Colon (tissue), 2 donors: ENCODE data around the gene ZBTB7C.

Experiments used
- FAIRE-seq: peaks from 2 replicates; lab custom pipeline; 2012; peaks lifted over from hg19 to GRCh38; lab: Jason Lieb, UNC
- donor health status: control.
- donor health status: control.

Gene ZBTB7C

GRCh38 chr18:48055351-48055750, 353.8 kb downstream of the ZBTB7C start:
- no peak for FAIRE-seq

GRCh38 chr18:48053881-48054816, 355.0 kb downstream of the ZBTB7C start:
- no peak for FAIRE-seq

- no peak for FAIRE-seq
These were observed 356.3 kb downstream of the ZBTB7C start for GRCh38 chr18:48052842-48053241.

- FAIRE-seq = no peak
These were observed 357.0 kb downstream of the ZBTB7C start for GRCh38 chr18:48051945-48052840.

GRCh38 chr18:48050176-48050575, 359.0 kb downstream of the ZBTB7C start:
- FAIRE-seq = no peak

GRCh38 chr18:48049757-48050156, 359.4 kb downstream of the ZBTB7C start:
- FAIRE-seq = no peak

GRCh38 chr18:48048251-48048650, 360.9 kb downstream of the ZBTB7C start:
- no peak for FAIRE-seq

GRCh38 chr18:48046843-48047242, 362.3 kb downstream of the ZBTB7C start:
- FAIRE-seq = no peak

- FAIRE-seq = no peak
These were observed 363.4 kb downstream of the ZBTB7C start for GRCh38 chr18:48045744-48046143.

GRCh38 chr18:48044944-48045343, 364.2 kb downstream of the ZBTB7C start:
- FAIRE-seq = no peak

GRCh38 chr18:48043166-48043565, 366.0 kb downstream of the ZBTB7C start:
- no peak for FAIRE-seq

- no peak for FAIRE-seq
These were observed 366.8 kb downstream of the ZBTB7C start for GRCh38 chr18:48042431-48042830.

- FAIRE-seq = no peak
These were observed 368.6 kb downstream of the ZBTB7C start for GRCh38 chr18:48040457-48041110.

- FAIRE-seq = no peak
These were observed 369.4 kb downstream of the ZBTB7C start for GRCh38 chr18:48039769-48040215.

GRCh38 chr18:48038636-48039035, 370.5 kb downstream of the ZBTB7C start:
- FAIRE-seq = no peak

GRCh38 chr18:48037481-48038271, 371.5 kb downstream of the ZBTB7C start:
- no peak for FAIRE-seq

GRCh38 chr18:48036641-48037421, 372.4 kb downstream of the ZBTB7C start:
- no peak for FAIRE-seq

- FAIRE-seq = no peak
These were observed 373.0 kb downstream of the ZBTB7C start for GRCh38 chr18:48036226-48036625.

GRCh38 chr18:48035556-48035860, 373.7 kb downstream of the ZBTB7C start:
- no peak for FAIRE-seq

- no peak for FAIRE-seq
These were observed 374.3 kb downstream of the ZBTB7C start for GRCh38 chr18:48034651-48035555.
